DOHH2 (cell line): ENCODE measurements around the gene MRPL4.

Experiments
- H3F3A ChIP-seq: fragments of 200-600 bp; sonication (generic), shearing (Covaris generic); 2 replicates; pipeline ENCODE4 v1.6.0; 2016; ENCODE audit warnings: antibody characterized with exemption, mild to moderate bottlenecking; ENCODE audit not compliant: control insufficient read depth, insufficient read depth
- H3K27ac ChIP-seq: fragments of 200-600 bp; sonication (generic); 2 replicates; pipeline ENCODE4 v1.5.1; 2014; ENCODE audit warnings: low read depth, mild to moderate bottlenecking, low read length, moderate library complexity
- H3K27me3 ChIP-seq: fragments of 200-600 bp; sonication (generic); 2 replicates; pipeline ENCODE4 v1.6.1; 2014; ENCODE audit warnings: mild to moderate bottlenecking, low read length, mixed read lengths; ENCODE audit not compliant: control insufficient read depth
- H3K36me3 ChIP-seq: fragments of 200-600 bp; sonication (generic); 2 replicates; pipeline ENCODE4 v1.6.1; 2014; ENCODE audit warnings: mild to moderate bottlenecking, low read length, moderate library complexity, mixed read lengths; ENCODE audit not compliant: control insufficient read depth
- H3K4me1 ChIP-seq: fragments of 200-600 bp; sonication (generic); 2 replicates; pipeline ENCODE4 v1.6.1; 2014; ENCODE audit warnings: mild to moderate bottlenecking, low read length, mixed read lengths; ENCODE audit not compliant: control insufficient read depth
- H3K4me2 ChIP-seq: fragments of 200-600 bp; sonication (generic); 2 replicates; pipeline ENCODE4 v1.6.0; 2014; ENCODE audit warnings: mild to moderate bottlenecking, low read length, moderate library complexity
- H3K4me3 ChIP-seq: fragments of 200-600 bp; sonication (generic); 2 replicates; pipeline ENCODE4 v1.5.1; 2014; ENCODE audit warnings: mild to moderate bottlenecking, low read length, mixed read lengths
- H3K79me2 ChIP-seq: fragments of 200-600 bp; sonication (generic); 2 replicates; pipeline ENCODE4 v1.6.1; 2014; ENCODE audit warnings: mild to moderate bottlenecking, low read length, mixed read lengths; ENCODE audit not compliant: control insufficient read depth
- H3K9me2 ChIP-seq: fragments of 200-600 bp; sonication (generic); replicated peaks from 2 replicates; pipeline ENCODE4 v1.6.1; 2014; ENCODE audit warnings: mild to moderate bottlenecking, low read length, mixed read lengths; ENCODE audit not compliant: control insufficient read depth
- H3K9me3 ChIP-seq: fragments of 200-600 bp; sonication (generic); 2 replicates; pipeline ENCODE4 v1.6.1; 2014; ENCODE audit warnings: antibody characterized with exemption, low read length, mixed read lengths; ENCODE audit not compliant: control insufficient read depth, insufficient read depth
- H4K20me1 ChIP-seq: fragments of 200-600 bp; sonication (generic); 2 replicates; pipeline ENCODE4 v1.6.0; 2014; ENCODE audit warnings: low read depth, mild to moderate bottlenecking, antibody characterized with exemption, low read length, moderate library complexity; ENCODE audit not compliant: control insufficient read depth, insufficient read depth
- CTCF ChIP-seq: fragments of 200-600 bp; sonication (generic); IDR thresholded peaks from one replicate; pipeline ENCODE4 v1.5.1; 2014; ENCODE audit warnings: antibody characterized with exemption, mild to moderate bottlenecking, low read depth, low read length; ENCODE audit not compliant: poor library complexity, severe bottlenecking
- EZH2phosphoT487 ChIP-seq: fragments of 200-600 bp; sonication (generic); IDR thresholded peaks from 2 replicates; pipeline ENCODE4 v1.6.1; 2017; ENCODE audit warnings: borderline replicate concordance, mild to moderate bottlenecking, antibody characterized with exemption, low read length, moderate library complexity, mixed read lengths

Gene MRPL4

DNA sequence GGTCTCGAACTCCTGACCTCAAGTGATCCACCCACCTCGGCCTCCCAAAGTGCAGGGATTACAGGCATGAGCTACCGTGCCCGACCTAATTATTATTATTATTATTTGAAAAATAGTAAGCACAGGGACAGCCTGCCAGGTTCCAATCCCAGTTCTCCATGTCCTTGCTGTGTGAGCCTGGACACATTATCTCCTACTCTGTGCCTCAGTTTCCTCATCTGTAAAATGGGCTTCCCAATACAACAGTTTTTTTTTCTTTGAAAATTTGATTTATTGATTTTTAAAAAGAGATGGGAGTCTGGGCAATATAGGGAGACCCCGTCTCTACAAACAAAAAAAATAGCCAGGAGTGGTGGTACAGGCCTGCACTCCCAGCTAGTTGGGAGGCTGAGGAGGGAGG, 54.3 kb downstream of the MRPL4 start:
- no peaks in the 10 kb centered on the region for H3K27me3 ChIP-seq
- no peaks in the 10 kb centered on the region for H3K9me3 ChIP-seq
- H3K4me2 ChIP-seq, result no peak overlapping the region
- no peaks in the 10 kb centered on the region for H4K20me1 ChIP-seq
- H3K4me1 ChIP-seq, result no peaks in the 10 kb centered on the region
- H3K9me2 ChIP-seq, result no peaks in the 10 kb centered on the region
- H3K79me2 ChIP-seq, result no peaks in the 10 kb centered on the region
- no peaks in the 10 kb centered on the region for H3F3A ChIP-seq
- TF ChIP-seq EZH2phosphoT487 (no peak), CTCF (no peak)
- H3K36me3 ChIP-seq, result peaks cover 4% of the 10 kb centered on the region; the same call in 1 of the 2 replicates
- H3K27ac ChIP-seq, result no peak overlapping the region
- H3K4me3 ChIP-seq, result no peak overlapping the region

GRCh38 chr19:10309423-10309822, 57.4 kb downstream of the MRPL4 start, which contains the start of gene ZGLP1:
ZGLP1 (minus strand) TSS chr19:10309815.
- TF ChIP-seq EZH2phosphoT487, result no peak
- TF ChIP-seq CTCF, result no peak
- Histone ChIP-seq H3K36me3 (peaks cover 9% of the 10 kb centered on the region), H4K20me1 (no peaks in the 10 kb centered on the region), H3K27ac (no peak within 1 kb of the TSS), H3K9me2 (no peaks in the 10 kb centered on the region), H3K9me3 (no peaks in the 10 kb centered on the region), H3K4me1 (no peaks in the 10 kb centered on the region), H3K4me3 (no peak within 1 kb of the TSS), H3K27me3 (no peaks in the 10 kb centered on the region), H3K4me2 (no peak within 1 kb of the TSS), H3K79me2 (no peaks in the 10 kb centered on the region), H3F3A (no peaks in the 10 kb centered on the region)
